Thyroid gland (tissue), 4 donors: ENCODE measurements around the gene LYPD3. TPM values are rescaled to one million over a fixed set of nuclear protein-coding genes. Genes with fewer than 3 reads are reported as not detected.

ENCODE experiments used
- DNase-seq, 2 donors: peaks; one replicate each; pipeline ENCODE4 v3.0.0-alpha.2; 2019
- H3K27ac ChIP-seq, 3 donors: fragments of 200-600 bp; sonication (generic); 1 replicate in 2 of 3; 2 replicates in 1 of 3; pipeline ENCODE4 v1.5.1; 2016 to 2019; ENCODE audit warnings: mild to moderate bottlenecking in 1 of 3, moderate library complexity in 1 of 3
- H3K27me3 ChIP-seq: fragments of 200-600 bp; sonication (generic); one replicate; pipeline ENCODE4 v1.5.1; 2019
- H3K36me3 ChIP-seq, 2 donors: fragments of 200-600 bp; sonication (generic); one replicate each; pipeline ENCODE4 v1.5.1; 2016 to 2019
- H3K4me1 ChIP-seq, 2 donors: fragments of 200-600 bp; sonication (generic); one replicate each; pipeline ENCODE4 v1.5.1; 2017 to 2019
- H3K4me3 ChIP-seq, 3 donors: fragments of 200-600 bp; sonication (generic); replicated peaks in 1 of 3; 1 replicate in 2 of 3; 2 replicates in 1 of 3; pipeline ENCODE4 v1.5.1; 2016; ENCODE audit warnings: mild to moderate bottlenecking in 1 of 3
- H3K9me3 ChIP-seq: fragments of 200-600 bp; sonication (generic); one replicate; pipeline ENCODE4 v1.5.1; 2017
- POLR2A ChIP-seq, 2 donors: fragments of 450-650 bp; IDR thresholded peaks; one replicate each; pipeline ENCODE4 v1.6.1; 2017; ENCODE audit warnings: antibody characterized with exemption in 2 of 2, mild to moderate bottlenecking in 2 of 2, moderate library complexity in 1 of 2
- WGBS, 2 donors: methylation state at CpG; one replicate each; pipeline ENCODE4 v1.1.5; 2017; 5-methylcytosine and 5-hydroxymethylcytosine counted together
- intact Hi-C: fragments of 100-400 bp; cut with DNase I; formaldehyde crosslinking; loops from one replicate; pipeline ENCODE4 v1.15.1; 2023
- total RNA-seq, 4 donors: library from RNA; depleted of rRNA; stranded (reverse); fragments of >200 nt; gene quantifications; one replicate each; pipeline ENCODE4 v1.2.3, GENCODE V29; 2016
- TF ChIP-seq, protein P1 (sequence below), 6 experiments: fragments of 200-600 bp in 3 of 6; fragments of 450-650 bp in 3 of 6; sonication (generic) in 3 of 6; IDR thresholded peaks; one replicate each; pipeline ENCODE4 v1.5.1; 2016 to 2019; ENCODE audit warnings: antibody characterized with exemption in 6 of 6, mild to moderate bottlenecking in 2 of 6, inconsistent platforms in 1 of 6, moderate library complexity in 1 of 6

Gene LYPD3
- total RNA-seq, 4 donors from 2014 or later: 0.78 TPM; not detected in 3

DNA sequence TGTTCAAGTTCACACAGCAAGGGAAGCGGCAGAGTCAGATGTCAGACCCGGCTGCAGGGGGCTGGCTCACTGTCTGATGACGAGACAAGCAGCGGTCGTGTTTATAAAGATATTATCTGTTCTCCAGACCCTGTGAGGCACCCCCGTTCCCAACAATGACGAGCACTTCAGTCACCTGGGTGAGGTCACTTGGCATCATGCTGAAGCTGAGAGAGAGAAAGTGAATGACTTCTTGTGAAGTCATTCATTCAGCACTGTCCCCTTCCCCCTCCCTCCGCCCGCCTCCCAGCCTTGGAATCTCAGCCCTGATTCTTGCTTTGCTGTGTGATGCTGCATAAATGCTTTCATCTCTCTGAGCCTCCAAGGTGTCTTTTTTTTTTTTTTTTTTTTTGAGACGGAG lies 4.9 kb upstream of the LYPD3 start:
- H3K9me3 ChIP-seq: no peaks in the 10 kb centered on the region
- no peaks in the 10 kb centered on the region for H3K27me3 ChIP-seq
- no peak overlapping the region for H3K27ac ChIP-seq
- H3K4me3 ChIP-seq: no peak overlapping the region
- DNase-seq: no peak
- peaks cover 0 to 7% of the 10 kb centered on the region in 2 donors for H3K4me1 ChIP-seq
- 56 to 57% methylated on average over 10 of the region's 10 CpGs for WGBS, 2 donors
- no peaks in the 10 kb centered on the region for H3K36me3 ChIP-seq
- intact Hi-C loops: no loop called here
- TF ChIP-seq, protein P1, sequence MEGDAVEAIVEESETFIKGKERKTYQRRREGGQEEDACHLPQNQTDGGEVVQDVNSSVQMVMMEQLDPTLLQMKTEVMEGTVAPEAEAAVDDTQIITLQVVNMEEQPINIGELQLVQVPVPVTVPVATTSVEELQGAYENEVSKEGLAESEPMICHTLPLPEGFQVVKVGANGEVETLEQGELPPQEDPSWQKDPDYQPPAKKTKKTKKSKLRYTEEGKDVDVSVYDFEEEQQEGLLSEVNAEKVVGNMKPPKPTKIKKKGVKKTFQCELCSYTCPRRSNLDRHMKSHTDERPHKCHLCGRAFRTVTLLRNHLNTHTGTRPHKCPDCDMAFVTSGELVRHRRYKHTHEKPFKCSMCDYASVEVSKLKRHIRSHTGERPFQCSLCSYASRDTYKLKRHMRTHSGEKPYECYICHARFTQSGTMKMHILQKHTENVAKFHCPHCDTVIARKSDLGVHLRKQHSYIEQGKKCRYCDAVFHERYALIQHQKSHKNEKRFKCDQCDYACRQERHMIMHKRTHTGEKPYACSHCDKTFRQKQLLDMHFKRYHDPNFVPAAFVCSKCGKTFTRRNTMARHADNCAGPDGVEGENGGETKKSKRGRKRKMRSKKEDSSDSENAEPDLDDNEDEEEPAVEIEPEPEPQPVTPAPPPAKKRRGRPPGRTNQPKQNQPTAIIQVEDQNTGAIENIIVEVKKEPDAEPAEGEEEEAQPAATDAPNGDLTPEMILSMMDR (IDR thresholded peaks at IDR 0.05): no peak
- TF ChIP-seq POLR2A (IDR thresholded peaks at IDR 0.05): no peak

DNA sequence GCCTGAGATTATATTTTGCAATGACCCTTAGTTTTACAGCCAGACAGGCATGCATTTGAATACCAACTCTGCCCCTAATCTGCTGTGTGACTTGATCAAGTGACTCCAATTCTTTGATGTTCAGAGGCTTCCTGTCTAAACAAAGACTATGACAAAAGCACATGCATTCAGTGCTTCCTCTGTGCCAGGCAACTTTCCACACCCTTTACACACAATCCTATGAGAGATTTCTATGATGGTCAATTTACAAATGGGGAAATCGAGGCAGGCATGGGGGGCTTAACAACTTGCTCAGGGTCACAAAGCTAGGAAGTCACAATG lies 3.7 kb upstream of the LYPD3 start:
- H3K4me3 ChIP-seq: no peak overlapping the region
- H3K36me3 ChIP-seq: no peaks in the 10 kb centered on the region
- no peaks in the 10 kb centered on the region for H3K9me3 ChIP-seq
- no peaks in the 10 kb centered on the region for H3K27me3 ChIP-seq
- peaks cover 0 to 4% of the 10 kb centered on the region in 2 donors for H3K4me1 ChIP-seq
- no peak overlapping the region for H3K27ac ChIP-seq
- intact Hi-C loops: no loop called here
- TF ChIP-seq, protein P1 (IDR thresholded peaks at IDR 0.05): no peak
- no peak for DNase-seq
- WGBS, 2 donors: 67 to 70% methylated on average over 1 of the region's 1 CpG

DNA sequence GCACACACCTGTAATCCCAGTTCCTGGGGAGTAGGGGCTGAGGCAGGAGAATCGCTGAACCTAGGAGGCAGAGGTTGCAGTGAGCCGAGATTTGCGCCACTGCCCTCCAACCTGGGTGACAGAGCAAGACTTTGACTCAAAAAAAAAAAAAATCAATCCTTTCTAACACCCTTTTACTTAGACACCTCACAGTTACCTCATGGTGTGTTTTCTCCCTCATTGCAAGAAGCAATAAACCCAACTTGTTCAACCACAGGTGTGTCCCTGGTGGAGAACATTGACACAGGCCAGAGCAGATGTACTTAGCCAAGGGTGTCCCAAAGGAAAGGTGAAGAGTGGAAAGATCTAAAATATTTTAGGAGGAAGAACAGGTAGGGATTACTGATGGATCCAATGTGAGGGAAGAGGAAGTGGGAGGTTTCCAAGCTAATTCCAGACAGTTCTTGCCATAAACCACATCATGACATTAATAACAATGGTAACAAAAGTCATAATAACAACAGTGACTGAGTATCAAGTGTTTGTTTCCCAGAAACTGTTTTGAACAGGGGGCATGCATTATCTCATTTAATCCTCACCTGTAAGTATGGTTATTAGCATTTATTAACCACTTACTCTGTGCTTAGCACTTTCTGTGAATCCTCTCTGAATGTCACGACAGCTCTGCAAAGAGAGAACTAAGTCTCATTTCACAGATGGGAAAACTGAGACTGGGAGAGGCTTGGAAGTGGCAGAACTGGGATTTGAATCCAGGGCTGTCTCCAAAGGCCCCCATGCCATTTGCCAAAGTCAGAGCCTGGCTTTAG lies 3.1 kb upstream of the LYPD3 start:
- Histone ChIP-seq H3K4me1 (peaks cover 0 to 5% of the 10 kb centered on the region in 2 donors), H3K9me3 (no peaks in the 10 kb centered on the region), H3K27ac (no peak overlapping the region), H3K4me3 (no peak overlapping the region), H3K36me3 (no peaks in the 10 kb centered on the region), H3K27me3 (no peaks in the 10 kb centered on the region)
- no peak for TF ChIP-seq POLR2A (IDR thresholded peaks at IDR 0.05)
- TF ChIP-seq, protein P1 (IDR thresholded peaks at IDR 0.05): no peak
- intact Hi-C loops: no loop called here
- WGBS, 2 donors: 90 to 92% methylated on average over 4 of the region's 4 CpGs
- no peak for DNase-seq

DNA sequence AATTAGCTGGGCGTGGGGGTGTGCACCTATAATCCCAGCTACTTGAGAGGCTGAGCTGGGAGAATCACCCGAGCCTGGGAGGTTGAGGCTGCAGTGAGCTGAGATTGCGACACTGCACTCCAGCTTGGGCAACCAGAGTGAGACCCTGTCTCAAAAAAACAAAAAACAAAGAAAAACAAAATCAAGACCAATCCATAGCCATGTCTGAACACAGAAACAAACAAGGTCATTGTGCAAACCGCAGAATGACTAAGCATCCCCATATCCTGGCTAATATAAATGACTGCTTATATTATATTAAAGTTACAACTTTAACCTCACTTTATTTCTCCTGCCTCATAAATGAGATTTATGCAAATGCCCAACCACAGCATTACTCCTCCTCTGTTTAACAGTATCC lies 2.3 kb upstream of the LYPD3 start:
- Histone ChIP-seq H3K36me3 (no peaks in the 10 kb centered on the region), H3K9me3 (no peaks in the 10 kb centered on the region), H3K4me3 (no peak overlapping the region), H3K27me3 (no peaks in the 10 kb centered on the region), H3K27ac (no peak overlapping the region), H3K4me1 (peaks cover 0 to 5% of the 10 kb centered on the region in 2 donors)
- DNase-seq: no peak
- TF ChIP-seq, protein P1 (IDR thresholded peaks at IDR 0.05): no peak
- TF ChIP-seq POLR2A (IDR thresholded peaks at IDR 0.05): no peak
- WGBS, 2 donors: 86 to 92% methylated on average over 4 of the region's 4 CpGs
- intact Hi-C loops: no loop called here

DNA sequence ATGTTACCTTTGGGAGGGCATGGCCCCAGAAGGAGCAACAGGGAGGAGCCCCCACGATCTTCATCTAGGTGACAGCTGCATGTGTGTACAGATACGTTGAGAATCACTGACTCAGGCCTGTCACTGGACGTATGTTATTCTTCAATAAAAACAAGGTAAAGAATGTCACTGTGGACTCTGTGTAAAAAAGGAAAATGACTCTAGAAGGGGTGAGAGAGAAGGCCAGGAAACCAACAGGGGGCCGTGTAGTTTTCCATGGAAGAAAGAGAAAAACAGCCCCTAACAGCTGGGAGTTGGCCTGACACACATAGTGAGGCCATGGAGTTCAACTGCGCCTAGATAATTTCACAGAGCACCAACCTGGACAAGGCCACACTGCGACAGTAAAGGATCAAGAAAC lies 1.9 kb upstream of the LYPD3 start:
- no peaks in the 10 kb centered on the region for H3K9me3 ChIP-seq
- intact Hi-C loops: no loop called here
- no peaks in the 10 kb centered on the region for H3K27me3 ChIP-seq
- H3K36me3 ChIP-seq: no peaks in the 10 kb centered on the region
- peaks cover 0 to 5% of the 10 kb centered on the region in 2 donors for H3K4me1 ChIP-seq
- H3K27ac ChIP-seq: no peak overlapping the region
- no peak for DNase-seq
- no peak overlapping the region for H3K4me3 ChIP-seq
- TF ChIP-seq POLR2A (IDR thresholded peaks at IDR 0.05): no peak
- TF ChIP-seq, protein P1 (IDR thresholded peaks at IDR 0.05): no peak
- 76 to 88% methylated on average over 6 of the region's 6 CpGs for WGBS, 2 donors
